Neutrophil (primary cell): ENCODE results near the gene OR10W1.

Experiments
- H3K27ac ChIP-seq: fragments of 200-600 bp; sonication (generic); 2 replicates; pipeline ENCODE4 v1.5.1; 2016; ENCODE audit warnings: mild to moderate bottlenecking, moderate library complexity
- H3K27me3 ChIP-seq: fragments of 200-600 bp; sonication (generic); 2 replicates; pipeline ENCODE4 v1.6.0; 2016; ENCODE audit warnings: mild to moderate bottlenecking
- H3K36me3 ChIP-seq: fragments of 200-600 bp; sonication (generic); 2 replicates; pipeline ENCODE4 v1.5.1; 2017
- H3K4me1 ChIP-seq, 2 experiments: fragments of 200-600 bp in 1 of 2; sonication (generic) in 1 of 2; 1 replicate in 1 of 2; 2 replicates in 1 of 2; pipeline versions ENCODE4 v1.5.1 to v1.6.1; 2013 to 2016; ENCODE audit warnings: low read depth in 1 of 2, low read length in 1 of 2, mild to moderate bottlenecking in 1 of 2, moderate library complexity in 1 of 2; ENCODE audit not compliant: control insufficient read depth in 1 of 2, insufficient read depth in 1 of 2
- H3K4me3 ChIP-seq, 2 experiments: fragments of 200-600 bp in 1 of 2; sonication (generic) in 1 of 2; 1 replicate in 1 of 2; 2 replicates in 1 of 2; pipeline ENCODE4 v1.5.1; 2013 to 2016; ENCODE audit warnings: low read depth in 1 of 2, low read length in 1 of 2, mild to moderate bottlenecking in 1 of 2, moderate library complexity in 1 of 2
- H3K9me3 ChIP-seq: fragments of 200-600 bp; sonication (generic); 2 replicates; pipeline ENCODE4 v1.5.1; 2016
- TF ChIP-seq, protein P1 (sequence below): fragments of 200-600 bp; sonication (generic); IDR thresholded peaks from 2 replicates; pipeline ENCODE4 v1.5.1; 2016; ENCODE audit warnings: antibody characterized with exemption

The OR10W1 gene, protein sequence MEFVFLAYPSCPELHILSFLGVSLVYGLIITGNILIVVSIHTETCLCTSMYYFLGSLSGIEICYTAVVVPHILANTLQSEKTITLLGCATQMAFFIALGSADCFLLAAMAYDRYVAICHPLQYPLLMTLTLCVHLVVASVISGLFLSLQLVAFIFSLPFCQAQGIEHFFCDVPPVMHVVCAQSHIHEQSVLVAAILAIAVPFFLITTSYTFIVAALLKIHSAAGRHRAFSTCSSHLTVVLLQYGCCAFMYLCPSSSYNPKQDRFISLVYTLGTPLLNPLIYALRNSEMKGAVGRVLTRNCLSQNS

DNA sequence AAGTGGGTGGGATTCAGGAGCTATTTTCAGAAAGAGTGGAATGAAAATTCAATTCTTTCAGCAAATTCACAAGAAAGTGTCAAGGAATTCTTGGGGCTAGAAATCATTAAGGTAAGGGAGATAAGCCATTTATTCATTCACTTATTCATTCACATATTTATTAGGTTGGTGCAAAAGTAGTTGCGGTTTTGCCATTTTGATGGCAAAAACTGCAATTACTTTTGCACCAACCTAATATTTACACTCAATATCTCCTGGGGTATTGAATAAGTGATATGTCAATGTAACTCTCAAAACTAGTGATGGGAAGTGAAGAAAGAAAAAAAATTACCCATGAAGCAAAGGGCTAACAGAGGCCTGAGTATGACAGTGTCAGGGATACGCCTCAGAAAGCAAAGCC is at the start of gene OR10W1:
TSS of gene OR10W1 (minus strand) at position 119 of the 400 bp plus-strand sequence. CDS start 402 bp downstream, outside the sequence.
- H3K4me1 ChIP-seq, result no peaks in the 10 kb centered on the region
- H3K4me3 ChIP-seq, result no peak within 1 kb of the TSS
- H3K9me3 ChIP-seq, result no peaks in the 10 kb centered on the region
- H3K36me3 ChIP-seq, result no peaks in the 10 kb centered on the region
- TF ChIP-seq, protein P1, sequence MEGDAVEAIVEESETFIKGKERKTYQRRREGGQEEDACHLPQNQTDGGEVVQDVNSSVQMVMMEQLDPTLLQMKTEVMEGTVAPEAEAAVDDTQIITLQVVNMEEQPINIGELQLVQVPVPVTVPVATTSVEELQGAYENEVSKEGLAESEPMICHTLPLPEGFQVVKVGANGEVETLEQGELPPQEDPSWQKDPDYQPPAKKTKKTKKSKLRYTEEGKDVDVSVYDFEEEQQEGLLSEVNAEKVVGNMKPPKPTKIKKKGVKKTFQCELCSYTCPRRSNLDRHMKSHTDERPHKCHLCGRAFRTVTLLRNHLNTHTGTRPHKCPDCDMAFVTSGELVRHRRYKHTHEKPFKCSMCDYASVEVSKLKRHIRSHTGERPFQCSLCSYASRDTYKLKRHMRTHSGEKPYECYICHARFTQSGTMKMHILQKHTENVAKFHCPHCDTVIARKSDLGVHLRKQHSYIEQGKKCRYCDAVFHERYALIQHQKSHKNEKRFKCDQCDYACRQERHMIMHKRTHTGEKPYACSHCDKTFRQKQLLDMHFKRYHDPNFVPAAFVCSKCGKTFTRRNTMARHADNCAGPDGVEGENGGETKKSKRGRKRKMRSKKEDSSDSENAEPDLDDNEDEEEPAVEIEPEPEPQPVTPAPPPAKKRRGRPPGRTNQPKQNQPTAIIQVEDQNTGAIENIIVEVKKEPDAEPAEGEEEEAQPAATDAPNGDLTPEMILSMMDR, result no peak
- no peaks in the 10 kb centered on the region for H3K27me3 ChIP-seq
- H3K27ac ChIP-seq, result no peak within 1 kb of the TSS

DNA sequence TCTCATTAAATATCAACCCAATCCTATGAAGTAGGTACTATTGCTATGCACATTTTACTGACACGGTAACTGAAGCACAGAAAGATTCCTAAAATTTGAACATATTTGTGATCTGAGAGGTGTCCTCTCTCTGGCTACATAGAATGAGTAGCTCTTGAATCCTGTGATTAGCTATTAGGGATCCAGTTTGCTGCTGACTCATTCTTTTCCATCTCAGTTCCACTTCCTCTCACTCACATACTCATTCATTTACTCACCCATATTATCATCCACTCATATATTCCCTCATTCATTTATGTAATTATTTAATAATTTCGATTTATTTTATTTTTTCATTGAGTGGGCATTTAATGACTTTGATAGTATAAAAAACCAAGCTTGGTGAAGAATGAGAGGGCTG is 48.1 kb upstream of the OR10W1 start:
- Histone ChIP-seq H3K27ac (no peak overlapping the region), H3K4me1 (no peaks in the 10 kb centered on the region), H3K36me3 (no peaks in the 10 kb centered on the region), H3K27me3 (no peaks in the 10 kb centered on the region), H3K9me3 (no peaks in the 10 kb centered on the region), H3K4me3 (no peak overlapping the region)
- TF ChIP-seq, protein P1, result no peak

DNA sequence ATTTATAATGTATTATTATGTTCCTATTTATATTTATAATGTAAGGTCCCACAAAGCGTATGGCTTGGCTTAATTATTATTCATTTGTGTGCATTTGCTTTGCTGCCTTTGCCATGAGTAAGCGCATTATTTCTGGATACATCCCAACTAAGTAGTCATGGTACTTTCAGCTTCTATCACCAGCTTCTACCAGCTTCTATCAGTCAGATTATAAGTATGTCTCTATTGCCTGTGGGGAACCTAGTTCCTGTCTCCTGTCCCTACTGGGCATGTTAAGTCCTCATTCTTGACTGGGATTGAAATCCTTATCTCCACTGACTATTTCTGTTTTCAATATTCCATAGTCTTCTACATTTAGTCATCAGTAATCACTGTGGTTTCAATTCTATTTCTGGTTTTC is 33.5 kb upstream of the OR10W1 start:
- H3K4me1 ChIP-seq, result no peaks in the 10 kb centered on the region
- H3K27ac ChIP-seq, result no peak overlapping the region
- no peaks in the 10 kb centered on the region for H3K36me3 ChIP-seq
- H3K27me3 ChIP-seq, result no peaks in the 10 kb centered on the region
- no peak overlapping the region for H3K4me3 ChIP-seq
- no peaks in the 10 kb centered on the region for H3K9me3 ChIP-seq
- TF ChIP-seq, protein P1, result no peak

DNA sequence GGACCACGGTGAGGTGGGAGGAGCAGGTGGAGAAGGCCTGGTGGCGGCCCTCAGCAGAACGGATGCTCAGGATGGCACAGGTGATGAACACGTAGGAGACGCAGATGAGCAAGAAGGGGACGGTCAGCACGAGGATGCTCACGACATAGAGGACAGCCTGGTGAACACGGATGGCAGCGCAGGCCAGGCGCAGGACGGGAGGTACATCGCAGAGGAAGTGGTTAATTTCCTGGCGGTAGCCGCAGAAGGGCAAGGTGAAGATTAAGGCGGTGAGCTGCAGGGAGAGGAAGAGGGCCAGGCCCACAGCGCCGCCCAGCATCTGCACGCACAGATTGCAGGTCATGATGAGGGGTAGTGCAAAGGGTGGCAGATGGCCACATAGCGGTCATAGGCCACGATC is 24.0 kb upstream of the OR10W1 start:
- H3K9me3 ChIP-seq, result no peaks in the 10 kb centered on the region
- no peak overlapping the region for H3K27ac ChIP-seq
- H3K4me1 ChIP-seq, result no peaks in the 10 kb centered on the region
- H3K36me3 ChIP-seq, result no peaks in the 10 kb centered on the region
- no peak overlapping the region for H3K4me3 ChIP-seq
- TF ChIP-seq, protein P1, result no peak
- no peaks in the 10 kb centered on the region for H3K27me3 ChIP-seq

DNA sequence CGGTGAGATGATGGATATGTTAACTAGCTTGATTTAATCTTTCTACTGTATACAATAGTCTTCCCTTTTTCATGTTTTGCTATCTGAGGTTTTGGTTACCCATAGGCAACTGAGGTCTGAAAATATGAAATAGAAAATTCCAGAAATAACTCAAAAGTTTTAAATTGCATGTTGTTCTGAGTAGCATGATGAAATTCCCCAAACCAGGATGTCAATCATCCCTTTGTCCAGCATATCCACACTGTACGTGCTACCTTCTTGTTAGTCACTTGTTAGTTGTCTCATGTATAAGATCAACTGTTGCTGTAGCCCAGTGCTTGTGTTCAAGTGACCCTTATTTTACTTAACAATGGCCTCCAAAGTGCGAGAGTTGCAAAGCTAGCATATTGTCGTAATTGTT is 21.2 kb upstream of the OR10W1 start:
- Histone ChIP-seq H3K27me3 (no peaks in the 10 kb centered on the region), H3K9me3 (no peaks in the 10 kb centered on the region), H3K27ac (no peak overlapping the region), H3K36me3 (no peaks in the 10 kb centered on the region), H3K4me1 (no peaks in the 10 kb centered on the region), H3K4me3 (no peak overlapping the region)
- TF ChIP-seq, protein P1, result no peak
